HG03342 (cell line): ENCODE results near the gene KIAA1549.
"Not testable (repeated sequence)": the region's sequence is repeated elsewhere in the genome, so short reads cannot be mapped to it uniquely, and the experiment has no call there.

Source experiments
- ATAC-seq: cut with Tn5 transposase; IDR thresholded peaks from one replicate; pipeline ENCODE4 v1.9.1; 2021; ENCODE audit warnings: mild to moderate bottlenecking, moderate library complexity; ENCODE audit not compliant: unreplicated experiment

The KIAA1549 gene

GRCh38 chr7:138945154-138945553, 36.0 kb downstream of the KIAA1549 start:
- no peak for ATAC-seq

DNA sequence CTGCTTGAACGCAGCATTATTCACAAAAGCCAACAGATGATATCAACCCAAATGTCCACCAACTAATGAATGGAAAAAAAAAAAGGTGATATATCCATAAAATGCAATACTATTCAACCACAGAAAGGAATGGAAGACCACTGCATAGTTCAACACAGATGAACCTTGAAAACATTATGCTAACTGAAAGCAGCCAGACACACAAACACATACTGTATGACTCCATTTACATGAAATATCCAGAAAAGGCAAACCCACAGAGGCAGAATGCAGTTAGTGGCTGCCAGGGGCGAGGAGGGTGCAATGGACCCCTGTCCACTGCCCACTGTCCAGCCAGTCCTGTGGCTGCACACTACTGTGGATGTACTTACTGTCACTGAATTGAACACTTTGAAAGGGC, 36.6 kb downstream of the KIAA1549 start:
- no peak for ATAC-seq

DNA sequence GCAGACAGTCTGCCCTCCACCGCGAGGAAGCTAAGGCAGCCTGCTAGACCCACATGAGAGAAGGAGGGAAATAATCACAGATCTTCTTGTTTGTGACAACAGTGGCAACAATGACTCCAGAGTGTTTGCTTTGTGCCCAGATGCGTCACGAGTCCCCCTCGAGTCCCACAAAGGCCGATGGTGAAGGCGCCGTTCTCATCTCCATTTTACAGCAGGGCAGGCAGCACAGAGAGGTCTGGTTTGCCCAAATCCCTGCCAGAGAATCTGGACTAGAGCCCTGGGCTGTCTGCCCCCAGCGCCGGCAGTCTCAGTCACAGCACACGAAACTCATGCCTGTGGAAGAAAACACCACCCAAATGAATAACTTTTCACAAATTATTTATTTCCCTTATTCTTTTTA, 38.1 kb downstream of the KIAA1549 start:
- no peak for ATAC-seq

- no peak for ATAC-seq
Measured at GRCh38 chr7:138941545-138941944, 39.6 kb downstream of the KIAA1549 start.

DNA sequence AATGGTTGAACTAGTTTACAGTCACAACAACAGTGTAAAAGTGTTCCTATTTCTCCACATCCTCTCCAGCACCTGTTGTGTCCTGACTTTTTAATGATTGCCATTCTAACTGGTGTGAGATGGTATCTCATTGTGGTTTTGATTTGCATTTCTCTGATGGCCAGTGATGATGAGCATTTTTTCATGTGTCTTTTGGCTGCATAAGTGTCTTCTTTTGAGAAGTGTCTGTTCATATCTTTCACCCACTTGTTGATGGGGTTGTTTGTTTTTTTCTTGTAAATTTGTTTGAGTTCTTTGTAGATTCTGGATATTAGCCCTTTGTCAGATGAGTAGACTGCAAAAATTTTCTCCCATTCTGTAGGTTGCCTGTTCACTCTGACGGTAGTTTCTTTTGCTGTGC, 40.6 kb downstream of the KIAA1549 start:
- ATAC-seq = not testable (repeated sequence)

- ATAC-seq = no peak
Measured at GRCh38 chr7:138937484-138937883, 43.7 kb downstream of the KIAA1549 start.

DNA sequence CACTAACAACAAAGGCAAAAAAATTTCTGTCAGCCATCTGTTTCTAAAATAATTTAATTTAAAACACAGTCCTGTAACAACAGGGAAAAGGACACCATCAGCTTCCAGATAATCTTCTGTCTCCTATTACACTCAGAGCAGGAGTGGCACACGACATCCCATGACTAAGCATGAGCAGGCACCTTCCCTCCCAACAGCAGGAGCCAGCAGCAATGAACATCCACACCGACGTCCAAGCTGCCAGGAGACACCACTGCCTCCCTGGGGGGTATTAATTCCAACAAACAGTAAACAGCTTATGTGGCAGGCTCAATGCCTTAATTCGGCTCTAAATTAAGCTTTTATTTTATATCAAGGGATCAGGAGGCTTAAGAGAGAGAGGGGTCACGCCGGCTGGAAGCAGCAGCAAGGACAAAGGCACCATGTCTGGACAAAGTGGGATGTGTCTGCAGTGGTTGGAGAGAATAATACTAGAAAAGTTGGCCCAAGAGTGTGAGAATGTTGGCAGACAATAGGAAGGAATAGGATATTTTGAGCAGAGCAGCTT, 45.7 kb downstream of the KIAA1549 start:
- ATAC-seq = no peak

GRCh38 chr7:138934861-138935260, 46.3 kb downstream of the KIAA1549 start:
- no peak for ATAC-seq

- no peak for ATAC-seq
Measured at GRCh38 chr7:138934367-138934766, 46.8 kb downstream of the KIAA1549 start.

GRCh38 chr7:138932870-138933269, 48.3 kb downstream of the KIAA1549 start:
- ATAC-seq = no peak

DNA sequence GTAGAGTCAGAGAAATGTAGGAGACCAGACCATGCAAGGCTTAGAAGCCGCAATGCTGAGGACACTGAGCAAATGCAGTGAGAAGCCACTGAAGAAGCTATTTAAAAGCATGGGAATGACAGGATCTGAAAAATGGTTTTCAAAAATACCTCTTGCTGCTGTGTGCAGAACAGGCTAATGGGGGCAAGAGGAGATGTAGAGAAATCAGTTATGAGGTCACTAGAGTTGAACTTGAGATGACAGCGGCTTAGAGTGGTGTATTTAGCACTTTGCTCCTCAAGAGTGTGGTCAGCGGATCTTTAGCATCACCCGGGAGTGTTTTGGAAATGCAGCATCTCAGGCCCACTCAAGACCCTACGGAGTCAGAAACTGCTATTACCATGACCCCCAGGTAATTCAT, 48.8 kb downstream of the KIAA1549 start:
- no peak for ATAC-seq

- no peak for ATAC-seq
Measured at GRCh38 chr7:138929969-138930368, 51.2 kb downstream of the KIAA1549 start.

DNA sequence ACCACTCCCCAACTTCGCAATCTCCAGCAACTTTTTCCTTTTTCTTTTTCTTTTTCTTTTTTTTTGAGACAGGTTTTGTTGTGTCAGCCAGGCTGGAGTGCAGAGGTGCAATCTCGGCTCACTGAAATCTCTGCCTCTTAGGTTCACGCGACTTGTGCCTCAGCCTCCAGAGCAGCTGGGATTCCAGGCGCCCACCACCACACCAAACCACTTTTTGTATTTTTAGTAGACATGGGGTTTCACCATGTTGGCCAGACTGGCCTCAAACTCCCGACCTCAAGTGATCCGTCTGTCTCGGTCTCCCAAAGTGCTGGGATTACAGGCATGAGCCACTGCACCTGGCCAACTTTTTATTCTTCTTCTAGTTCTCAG, 55.0 kb downstream of the KIAA1549 start:
- no peak for ATAC-seq

DNA sequence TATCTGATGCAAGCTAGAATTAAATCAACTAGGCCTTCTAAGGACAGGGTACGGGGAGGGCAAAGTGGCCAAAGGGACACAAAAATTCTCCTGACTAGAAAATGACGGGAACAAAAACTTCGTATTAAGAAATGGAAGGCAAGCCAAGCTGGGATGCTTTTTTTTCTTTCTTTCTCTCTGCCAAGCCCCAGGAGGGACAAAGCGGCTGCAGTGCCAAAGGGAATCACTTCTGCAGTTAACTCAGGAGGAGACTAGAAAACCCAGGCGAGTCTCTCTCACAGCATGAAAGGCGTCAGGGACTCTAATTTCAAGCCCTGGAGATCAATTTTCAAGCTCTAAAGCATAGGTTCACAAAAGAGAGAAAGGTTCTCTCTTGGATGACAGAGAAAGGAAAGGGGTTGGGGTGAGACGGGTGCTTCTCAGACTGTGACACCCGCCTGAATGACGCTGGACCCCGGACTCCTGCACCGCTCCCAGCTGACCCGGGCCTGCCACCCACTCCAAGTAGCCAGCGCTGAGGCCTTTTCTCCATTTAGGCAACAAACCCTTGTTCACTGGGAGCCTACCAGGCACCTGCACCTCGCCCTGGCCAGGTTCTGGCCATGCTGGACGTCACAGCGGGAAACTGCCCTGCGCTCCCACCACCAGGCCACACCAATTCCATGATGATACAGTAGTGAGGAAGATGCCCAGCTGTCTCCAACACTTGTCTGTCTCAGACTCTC, 56.5 kb downstream of the KIAA1549 start:
- ATAC-seq = no peak

- no peak for ATAC-seq
Measured at GRCh38 chr7:138921277-138921676, 59.9 kb downstream of the KIAA1549 start.

GRCh38 chr7:138919911-138920310, 61.3 kb downstream of the KIAA1549 start:
- no peak for ATAC-seq

GRCh38 chr7:138919216-138919615, 62.0 kb downstream of the KIAA1549 start:
- ATAC-seq = no peak

DNA sequence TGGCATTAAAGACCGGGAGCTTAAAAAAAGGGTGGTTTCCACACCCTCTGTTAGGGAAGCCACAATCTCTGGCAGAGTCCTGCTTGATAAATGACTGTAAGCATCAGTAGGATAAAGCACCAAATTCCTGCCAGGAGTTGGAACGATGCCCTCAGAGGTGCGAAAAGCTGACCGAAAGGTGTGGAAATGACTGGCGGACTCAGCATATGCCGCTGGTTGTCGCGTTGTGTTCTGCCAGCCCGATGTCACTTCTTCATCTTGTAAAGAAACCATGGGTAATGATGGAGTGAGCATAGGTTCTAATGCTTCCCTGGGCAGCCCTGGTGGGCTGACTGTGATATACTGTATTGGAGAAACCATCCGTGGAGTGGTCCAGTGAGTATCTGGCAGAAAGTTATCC, 62.4 kb downstream of the KIAA1549 start:
- ATAC-seq = no peak

- no peak for ATAC-seq
Measured at GRCh38 chr7:138918176-138918575, 63.0 kb downstream of the KIAA1549 start.

GRCh38 chr7:138917771-138918170, 63.4 kb downstream of the KIAA1549 start:
- ATAC-seq = no peak

- no peak for ATAC-seq
Measured at GRCh38 chr7:138916731-138917130, 64.5 kb downstream of the KIAA1549 start.

GRCh38 chr7:138916275-138916674, 64.9 kb downstream of the KIAA1549 start:
- no peak for ATAC-seq

DNA sequence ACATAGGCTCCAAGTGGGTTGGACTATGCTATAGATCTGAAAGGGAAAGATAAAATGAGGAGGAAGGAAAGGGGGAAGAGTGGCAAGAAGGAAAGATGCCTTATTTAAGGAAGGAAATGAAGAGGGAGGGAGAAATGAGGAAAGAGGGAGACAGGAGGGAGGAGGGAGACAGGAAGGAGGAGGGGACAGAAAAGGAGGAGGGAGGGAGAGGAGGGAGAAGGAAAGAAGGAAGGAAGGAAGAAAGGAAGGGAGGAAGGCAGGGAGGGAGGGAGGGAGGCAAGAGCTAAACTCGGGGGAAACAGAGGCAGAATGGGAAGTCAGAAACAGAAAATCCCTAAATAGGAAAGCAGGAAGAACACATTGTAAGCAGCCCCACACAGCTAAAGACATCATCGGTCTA, 67.4 kb downstream of the KIAA1549 start:
- ATAC-seq = no peak
